ENCODE results near the gene EVI2A. TPM values are rescaled to one million over a fixed set of nuclear protein-coding genes. Genes with fewer than 3 reads are reported as not detected.

Gene EVI2A
- total and polyA plus RNA-seq, 2 donors (not counting 1 experiment from before 2014, with no cell fraction given): 0.77 to 22.8 TPM

DNA sequence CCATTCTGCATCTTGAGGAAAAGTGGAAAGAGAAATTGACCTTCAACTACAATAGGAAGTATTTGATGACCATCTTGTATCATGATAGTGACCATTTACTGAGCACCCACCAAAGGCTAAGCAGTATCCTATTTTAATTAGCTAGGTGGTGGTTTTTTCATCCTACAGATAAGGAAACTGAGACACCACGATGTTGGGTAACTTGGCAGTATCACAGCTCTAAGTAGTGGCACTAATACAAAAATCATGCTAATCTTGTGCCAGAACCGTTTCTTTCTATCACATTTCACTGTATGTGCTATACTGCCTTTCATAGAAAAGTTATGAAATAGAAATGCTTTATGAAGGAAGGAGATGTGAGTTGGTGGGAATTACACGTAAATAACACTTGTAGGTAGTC is 9.9 kb downstream of the EVI2A start:
- no peak for DNase-seq (ENCODE audit: low read depth in 2 of 2)
- H3K4me2 ChIP-seq (ENCODE audit: extremely low read depth, insufficient read depth, low read length): no peak overlapping the region
- H4K20me1 ChIP-seq (ENCODE audit: control insufficient read depth, extremely low read depth, insufficient read depth, low read length): no peaks in the 10 kb centered on the region
- no peaks in the 10 kb centered on the region for H3K4me1 ChIP-seq (ENCODE audit: control insufficient read depth, extremely low read depth, insufficient read depth, low read length)
- TF ChIP-seq, protein P1, sequence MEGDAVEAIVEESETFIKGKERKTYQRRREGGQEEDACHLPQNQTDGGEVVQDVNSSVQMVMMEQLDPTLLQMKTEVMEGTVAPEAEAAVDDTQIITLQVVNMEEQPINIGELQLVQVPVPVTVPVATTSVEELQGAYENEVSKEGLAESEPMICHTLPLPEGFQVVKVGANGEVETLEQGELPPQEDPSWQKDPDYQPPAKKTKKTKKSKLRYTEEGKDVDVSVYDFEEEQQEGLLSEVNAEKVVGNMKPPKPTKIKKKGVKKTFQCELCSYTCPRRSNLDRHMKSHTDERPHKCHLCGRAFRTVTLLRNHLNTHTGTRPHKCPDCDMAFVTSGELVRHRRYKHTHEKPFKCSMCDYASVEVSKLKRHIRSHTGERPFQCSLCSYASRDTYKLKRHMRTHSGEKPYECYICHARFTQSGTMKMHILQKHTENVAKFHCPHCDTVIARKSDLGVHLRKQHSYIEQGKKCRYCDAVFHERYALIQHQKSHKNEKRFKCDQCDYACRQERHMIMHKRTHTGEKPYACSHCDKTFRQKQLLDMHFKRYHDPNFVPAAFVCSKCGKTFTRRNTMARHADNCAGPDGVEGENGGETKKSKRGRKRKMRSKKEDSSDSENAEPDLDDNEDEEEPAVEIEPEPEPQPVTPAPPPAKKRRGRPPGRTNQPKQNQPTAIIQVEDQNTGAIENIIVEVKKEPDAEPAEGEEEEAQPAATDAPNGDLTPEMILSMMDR (conservative IDR thresholded peaks at IDR 0.05 in 1 of 2, IDR thresholded peaks at IDR 0.05 in 1 of 2; ENCODE audit: low read depth in 1 of 2, low read length in 2 of 2): no peak
- TF ChIP-seq EZH2 (IDR thresholded peaks at IDR 0.05; ENCODE audit: low read length, missing control alignments): no peak
- H3K9me3 ChIP-seq (ENCODE audit: control insufficient read depth, insufficient read depth, low read depth, low read length): no peaks in the 10 kb centered on the region
- H3K9ac ChIP-seq (ENCODE audit: insufficient read depth, low read length): no peak overlapping the region
- no peak overlapping the region for H2AFZ ChIP-seq (ENCODE audit: low read length)
- H3K27ac ChIP-seq (ENCODE audit: insufficient read depth, low read length): no peak overlapping the region
- no peaks in the 10 kb centered on the region for H3K27me3 ChIP-seq (ENCODE audit: control insufficient read depth, insufficient read depth, low read length)
- no peak overlapping the region for H3K4me3 ChIP-seq (replicated peaks in 1 of 4; ENCODE audit: control extremely low read depth in 1 of 4, insufficient read depth in 1 of 4, low read depth in 3 of 4, low read length in 4 of 4)
- H3K36me3 ChIP-seq (ENCODE audit: control insufficient read depth, insufficient read depth, low read length): no peaks in the 10 kb centered on the region
- no peaks in the 10 kb centered on the region for H3K79me2 ChIP-seq (ENCODE audit: control insufficient read depth, insufficient read depth, low read length)

DNA sequence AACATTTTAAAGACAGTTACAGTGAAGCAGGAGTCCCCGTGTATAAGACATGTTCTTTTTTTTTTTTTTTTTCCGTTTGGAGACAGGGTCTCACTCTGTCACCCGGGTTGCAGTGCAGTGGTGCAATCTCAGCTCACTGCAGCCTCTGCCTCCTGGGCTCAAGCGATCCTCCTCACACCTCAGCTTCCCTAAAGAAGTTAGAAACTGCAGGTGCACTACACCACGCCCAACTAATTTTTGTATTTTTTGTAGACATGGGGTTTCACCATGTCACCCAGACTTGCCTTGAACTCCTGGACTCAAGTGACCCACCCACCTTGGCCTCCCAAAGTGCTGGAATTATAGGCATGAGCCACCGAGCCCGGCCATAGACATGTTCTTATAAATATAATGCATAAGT is 10.5 kb downstream of the EVI2A start:
- no peaks in the 10 kb centered on the region for H3K36me3 ChIP-seq (ENCODE audit: control insufficient read depth, insufficient read depth, low read length)
- H3K4me2 ChIP-seq (ENCODE audit: extremely low read depth, insufficient read depth, low read length): no peak overlapping the region
- DNase-seq (ENCODE audit: low read depth in 2 of 2): no peak
- no peak for TF ChIP-seq EZH2 (IDR thresholded peaks at IDR 0.05; ENCODE audit: low read length, missing control alignments)
- TF ChIP-seq, protein P1 (conservative IDR thresholded peaks at IDR 0.05 in 1 of 2, IDR thresholded peaks at IDR 0.05 in 1 of 2; ENCODE audit: low read depth in 1 of 2, low read length in 2 of 2): no peak
- H3K79me2 ChIP-seq (ENCODE audit: control insufficient read depth, insufficient read depth, low read length): no peaks in the 10 kb centered on the region
- no peak overlapping the region for H3K9ac ChIP-seq (ENCODE audit: insufficient read depth, low read length)
- H2AFZ ChIP-seq (ENCODE audit: low read length): no peak overlapping the region
- no peak overlapping the region for H3K27ac ChIP-seq (ENCODE audit: insufficient read depth, low read length)
- no peaks in the 10 kb centered on the region for H3K4me1 ChIP-seq (ENCODE audit: control insufficient read depth, extremely low read depth, insufficient read depth, low read length)
- no peaks in the 10 kb centered on the region for H4K20me1 ChIP-seq (ENCODE audit: control insufficient read depth, extremely low read depth, insufficient read depth, low read length)
- H3K27me3 ChIP-seq (ENCODE audit: control insufficient read depth, insufficient read depth, low read length): no peaks in the 10 kb centered on the region
- H3K4me3 ChIP-seq (replicated peaks in 1 of 4; ENCODE audit: control extremely low read depth in 1 of 4, insufficient read depth in 1 of 4, low read depth in 3 of 4, low read length in 4 of 4): no peak overlapping the region
- H3K9me3 ChIP-seq (ENCODE audit: control insufficient read depth, insufficient read depth, low read depth, low read length): no peaks in the 10 kb centered on the region

DNA sequence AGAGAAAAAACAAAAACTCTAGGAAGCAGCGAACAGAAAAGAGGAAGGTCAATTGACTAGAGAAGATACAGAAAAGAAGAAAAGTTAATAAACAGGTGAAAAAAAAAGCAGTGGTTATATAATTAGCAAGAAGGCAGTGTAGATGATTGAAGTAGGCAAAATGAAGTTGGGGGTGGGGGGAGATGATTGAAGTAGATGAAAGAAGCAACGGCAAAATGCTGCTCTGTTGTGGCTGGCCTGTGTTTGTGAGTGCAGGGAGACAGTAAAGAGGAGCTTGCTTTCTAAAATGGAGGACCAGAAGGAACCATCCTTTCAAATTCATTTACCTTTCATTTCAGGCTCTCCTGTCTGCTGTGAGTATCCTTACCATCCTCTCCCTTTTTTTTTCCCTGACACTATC is 11.2 kb downstream of the EVI2A start:
- H3K9ac ChIP-seq (ENCODE audit: insufficient read depth, low read length): no peak overlapping the region
- H3K4me2 ChIP-seq (ENCODE audit: extremely low read depth, insufficient read depth, low read length): no peak overlapping the region
- TF ChIP-seq, protein P1 (conservative IDR thresholded peaks at IDR 0.05 in 1 of 2, IDR thresholded peaks at IDR 0.05 in 1 of 2; ENCODE audit: low read depth in 1 of 2, low read length in 2 of 2): no peak
- no peak for TF ChIP-seq EZH2 (IDR thresholded peaks at IDR 0.05; ENCODE audit: low read length, missing control alignments)
- no peaks in the 10 kb centered on the region for H3K27me3 ChIP-seq (ENCODE audit: control insufficient read depth, insufficient read depth, low read length)
- no peaks in the 10 kb centered on the region for H3K36me3 ChIP-seq (ENCODE audit: control insufficient read depth, insufficient read depth, low read length)
- H3K9me3 ChIP-seq (ENCODE audit: control insufficient read depth, insufficient read depth, low read depth, low read length): no peaks in the 10 kb centered on the region
- H3K4me1 ChIP-seq (ENCODE audit: control insufficient read depth, extremely low read depth, insufficient read depth, low read length): no peaks in the 10 kb centered on the region
- no peak for DNase-seq (ENCODE audit: low read depth in 2 of 2)
- no peak overlapping the region for H2AFZ ChIP-seq (ENCODE audit: low read length)
- no peaks in the 10 kb centered on the region for H3K79me2 ChIP-seq (ENCODE audit: control insufficient read depth, insufficient read depth, low read length)
- no peak overlapping the region for H3K4me3 ChIP-seq (replicated peaks in 1 of 4; ENCODE audit: control extremely low read depth in 1 of 4, insufficient read depth in 1 of 4, low read depth in 3 of 4, low read length in 4 of 4)
- no peaks in the 10 kb centered on the region for H4K20me1 ChIP-seq (ENCODE audit: control insufficient read depth, extremely low read depth, insufficient read depth, low read length)
- no peak overlapping the region for H3K27ac ChIP-seq (ENCODE audit: insufficient read depth, low read length)

All from fibroblast of lung (primary cell).